GM21423 (cell line): Measurements from ENCODE around the gene NHEJ1.
A peak's percentile ranks its signal among the peaks of the same experiment; 100 is the strongest.

ENCODE experiments used
- ATAC-seq: cut with Tn5 transposase; IDR thresholded peaks from one replicate; pipeline ENCODE4 v1.9.1; 2021; ENCODE audit warnings: mild to moderate bottlenecking, moderate library complexity; ENCODE audit not compliant: unreplicated experiment

The NHEJ1 gene

DNA sequence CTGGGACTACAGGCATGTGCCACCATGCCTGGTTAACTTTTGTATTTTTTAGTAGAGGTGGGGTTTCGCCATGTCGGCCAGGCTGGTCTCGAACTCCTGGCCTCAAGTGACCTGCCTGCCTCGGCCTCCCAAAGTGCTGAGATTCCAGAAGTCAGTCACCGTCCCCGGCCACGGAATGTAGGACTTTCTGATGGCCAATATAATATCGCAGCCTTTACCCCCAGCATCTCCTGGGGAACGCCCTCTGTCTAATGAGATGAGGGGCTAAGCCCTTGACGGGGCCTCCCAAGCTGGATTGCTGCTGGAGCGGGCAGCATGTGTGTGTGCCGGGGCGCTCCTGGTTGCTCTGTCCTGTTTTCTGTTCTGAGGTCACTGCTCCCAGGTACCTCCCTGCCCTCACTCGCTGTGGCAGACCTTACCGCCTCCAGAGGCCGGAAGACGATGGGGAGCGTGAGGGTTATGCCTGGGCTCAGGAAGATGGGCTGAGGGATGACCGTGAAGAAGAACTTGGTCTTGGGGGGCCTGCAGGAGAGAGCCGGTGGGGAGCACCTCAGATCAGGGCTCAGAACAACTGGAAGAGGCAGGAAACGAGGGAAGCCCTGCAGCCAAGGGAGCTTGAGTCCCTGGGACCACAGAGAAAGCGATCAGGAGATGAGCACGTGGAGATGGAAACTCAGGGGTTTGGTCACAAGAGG is 128.4 kb downstream of the NHEJ1 start:
- ATAC-seq = no peak

DNA sequence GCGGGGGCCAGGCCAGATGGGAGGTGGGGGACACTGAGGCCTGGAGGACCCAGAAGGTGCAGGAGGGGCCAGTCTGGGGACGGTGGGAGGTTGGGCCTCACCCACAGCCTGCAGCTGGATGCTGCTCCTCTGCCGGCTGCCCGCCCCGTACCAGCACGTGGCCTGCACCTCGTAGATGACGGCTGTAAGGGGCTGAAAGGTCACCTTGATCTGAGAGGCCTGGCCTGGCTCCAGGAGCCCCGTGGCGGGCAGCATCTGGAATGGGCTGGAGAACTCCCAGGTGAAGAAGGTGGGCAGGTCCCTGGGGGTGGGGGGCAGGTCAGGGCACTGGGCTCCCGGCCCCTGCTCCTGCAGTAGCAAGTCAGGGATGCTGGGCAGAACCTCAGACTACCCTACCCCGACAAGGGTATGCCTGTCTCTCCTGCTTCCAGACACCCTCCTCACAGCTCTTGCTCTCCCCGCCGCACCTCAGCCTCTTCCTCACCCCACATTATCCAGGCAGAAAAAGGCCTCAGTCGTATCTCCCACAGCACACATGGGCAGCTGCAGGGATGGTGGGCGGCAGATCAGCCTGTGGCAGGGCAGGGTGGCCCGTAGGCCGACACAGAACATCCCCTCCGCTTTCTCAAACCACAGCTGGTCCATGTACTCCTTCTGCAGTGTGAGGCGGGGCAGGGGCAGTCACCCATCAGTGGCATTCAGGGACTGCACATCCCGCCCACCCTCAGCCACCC is 129.4 kb downstream of the NHEJ1 start:
- no peak for ATAC-seq

DNA sequence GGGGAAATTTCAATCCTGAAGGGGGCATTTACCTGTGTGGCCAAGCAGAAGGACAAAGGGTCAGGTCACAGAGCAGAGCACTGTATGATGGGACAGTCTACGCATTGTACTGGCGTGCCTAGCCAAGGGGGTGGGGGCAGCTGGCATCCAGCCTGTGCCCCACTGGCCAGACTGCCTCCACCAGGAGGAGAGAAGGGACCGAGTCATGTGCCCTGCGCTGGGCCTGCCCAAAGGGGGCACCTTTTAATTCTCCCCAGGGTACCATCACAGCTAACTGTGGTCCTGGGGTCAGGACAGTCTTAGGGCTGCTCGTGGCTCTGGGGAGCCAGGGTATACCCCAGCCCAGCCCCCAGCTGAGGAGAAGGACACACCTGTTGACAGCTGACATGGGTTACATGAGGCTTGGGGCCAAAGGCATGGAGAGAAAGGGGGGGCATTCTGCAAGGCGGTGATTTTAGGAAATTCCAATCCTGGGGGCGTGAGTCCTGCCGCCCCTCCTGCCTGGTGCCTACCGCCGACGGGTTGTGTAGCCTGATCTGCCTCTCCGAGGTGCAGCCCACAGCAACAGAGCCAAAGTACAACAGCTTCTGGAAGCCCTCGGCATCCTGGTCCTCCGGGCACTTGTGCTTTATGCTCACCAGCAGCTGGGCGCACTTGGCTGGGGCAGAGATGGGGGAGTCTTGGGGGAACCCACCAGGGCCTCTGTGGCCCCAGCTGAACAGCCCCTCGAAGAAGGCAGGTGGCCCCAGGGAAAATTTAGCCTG is 130.3 kb downstream of the NHEJ1 start:
- no peak for ATAC-seq

DNA sequence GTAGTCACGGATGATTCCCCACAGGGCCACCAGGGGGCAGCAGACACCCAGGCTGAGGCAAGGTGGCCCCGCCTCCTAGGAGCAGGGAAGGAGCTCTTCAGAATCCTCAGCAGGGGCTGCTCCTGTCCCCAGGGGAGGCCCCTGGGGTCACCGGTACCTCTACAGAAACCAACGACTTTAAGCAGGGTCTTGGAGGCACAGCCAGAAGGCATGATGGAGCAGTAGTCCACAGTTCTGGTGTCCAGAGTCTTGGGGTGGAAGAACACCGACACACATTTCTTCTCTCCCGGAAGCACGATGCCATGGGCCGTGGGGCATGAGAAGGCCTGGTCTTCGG is 130.8 kb downstream of the NHEJ1 start:
- peak; percentile 69 for ATAC-seq

DNA sequence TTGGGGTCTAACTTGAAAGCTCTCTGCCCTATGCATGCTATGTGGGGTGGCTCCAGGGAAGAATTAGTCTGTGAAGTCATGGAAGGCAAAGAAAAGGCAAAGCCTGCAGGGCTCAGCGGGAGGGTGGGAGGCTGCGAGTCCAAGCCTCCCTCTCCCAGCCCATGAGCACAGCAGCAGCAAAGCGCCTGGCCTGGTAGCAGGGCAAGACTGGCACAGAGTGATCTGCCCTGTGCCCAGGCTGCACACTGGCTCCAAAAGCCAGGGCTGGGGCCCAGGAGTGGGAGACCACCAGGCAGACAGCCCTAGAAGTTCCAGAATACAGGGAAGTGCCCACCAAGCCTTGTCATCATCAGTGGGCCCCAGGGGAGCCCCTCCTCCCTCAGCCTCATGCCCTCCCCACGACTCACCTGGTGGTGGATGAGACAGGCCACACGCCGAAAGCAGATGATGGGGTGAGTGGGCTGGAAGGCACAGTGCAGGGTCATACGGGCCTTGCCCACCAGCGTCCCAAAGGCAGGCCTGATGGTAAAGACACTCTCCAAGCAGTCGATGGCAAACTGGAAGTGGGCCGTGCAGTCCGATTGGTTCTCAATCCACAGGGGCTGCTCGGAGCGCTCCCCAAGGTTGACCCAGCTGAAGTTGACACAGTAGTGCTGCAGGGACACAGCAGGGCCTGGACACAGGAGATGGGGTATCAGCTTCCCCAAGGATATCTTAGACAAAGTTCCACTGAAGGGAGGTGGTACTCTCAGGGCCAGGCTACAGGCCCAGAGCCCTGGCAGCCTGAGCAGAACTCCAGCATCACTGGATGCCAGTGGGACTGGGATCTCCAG is 131.4 kb downstream of the NHEJ1 start:
- ATAC-seq = no peak

DNA sequence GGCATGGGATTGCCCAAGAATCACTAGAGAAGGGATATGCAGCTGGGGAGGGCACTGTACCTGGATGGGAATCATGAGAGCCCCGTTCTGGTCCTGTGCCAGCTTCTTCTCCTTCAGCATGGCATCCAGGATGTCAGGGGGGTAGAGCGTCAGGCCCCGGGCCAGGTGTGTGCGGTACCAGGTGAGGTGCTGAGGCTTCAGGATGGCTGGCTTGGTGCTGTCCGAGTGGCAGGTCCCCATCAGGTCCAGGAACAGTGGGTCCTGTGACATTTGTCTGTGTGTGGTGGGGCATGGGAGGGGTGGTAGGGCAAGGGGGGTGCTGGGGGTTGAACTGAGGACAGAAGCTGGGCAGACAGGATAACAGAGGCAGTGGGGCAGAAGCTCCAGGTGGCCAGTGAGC is 132.5 kb downstream of the NHEJ1 start:
- no peak for ATAC-seq

DNA sequence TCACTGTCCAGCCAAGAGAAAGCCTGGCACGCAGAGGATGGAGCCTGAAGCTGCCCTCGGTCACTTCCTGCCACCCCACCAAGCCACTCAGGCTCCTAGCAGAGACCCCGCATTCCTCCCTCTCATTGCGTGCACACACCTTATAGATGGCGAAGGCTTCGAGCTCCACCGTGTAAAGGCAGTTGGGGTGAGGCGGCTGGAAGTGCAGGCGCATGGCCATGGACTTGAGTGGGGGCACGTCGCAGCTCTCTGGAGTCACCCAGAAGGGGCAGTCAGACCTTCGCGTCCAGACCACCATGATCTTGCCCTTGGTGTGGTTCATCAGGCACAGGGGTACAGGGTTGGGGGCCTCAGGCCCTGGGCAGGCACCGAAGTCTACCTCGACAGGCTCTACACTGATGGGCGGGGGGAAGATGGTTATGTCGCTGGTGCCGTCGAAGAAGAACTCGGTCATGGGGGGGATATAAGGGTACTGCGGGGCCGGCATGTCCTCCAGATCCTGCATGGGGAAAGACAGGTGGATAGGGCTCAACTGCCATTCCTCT is 133.0 kb downstream of the NHEJ1 start:
- ATAC-seq = no peak

DNA sequence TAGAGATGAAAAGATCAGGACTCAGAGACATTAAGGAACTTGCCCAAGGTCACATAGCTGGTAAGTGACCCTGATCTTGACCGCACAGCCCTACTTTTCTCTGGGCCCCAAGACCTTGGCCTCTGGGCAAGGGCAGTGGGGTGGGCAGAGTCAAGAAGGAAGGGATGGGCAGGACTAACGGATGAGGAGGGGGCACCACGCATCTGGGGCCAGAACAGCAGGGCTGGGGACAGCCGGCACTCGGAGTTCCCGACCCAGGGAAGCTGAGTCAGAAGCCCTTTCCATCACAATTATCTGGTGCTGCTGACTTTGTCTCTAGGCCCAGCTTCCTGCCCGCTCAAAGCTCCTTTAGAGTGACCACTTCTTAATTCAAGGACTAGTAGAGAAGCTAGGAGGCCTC is 133.7 kb downstream of the NHEJ1 start:
- ATAC-seq = no peak

DNA sequence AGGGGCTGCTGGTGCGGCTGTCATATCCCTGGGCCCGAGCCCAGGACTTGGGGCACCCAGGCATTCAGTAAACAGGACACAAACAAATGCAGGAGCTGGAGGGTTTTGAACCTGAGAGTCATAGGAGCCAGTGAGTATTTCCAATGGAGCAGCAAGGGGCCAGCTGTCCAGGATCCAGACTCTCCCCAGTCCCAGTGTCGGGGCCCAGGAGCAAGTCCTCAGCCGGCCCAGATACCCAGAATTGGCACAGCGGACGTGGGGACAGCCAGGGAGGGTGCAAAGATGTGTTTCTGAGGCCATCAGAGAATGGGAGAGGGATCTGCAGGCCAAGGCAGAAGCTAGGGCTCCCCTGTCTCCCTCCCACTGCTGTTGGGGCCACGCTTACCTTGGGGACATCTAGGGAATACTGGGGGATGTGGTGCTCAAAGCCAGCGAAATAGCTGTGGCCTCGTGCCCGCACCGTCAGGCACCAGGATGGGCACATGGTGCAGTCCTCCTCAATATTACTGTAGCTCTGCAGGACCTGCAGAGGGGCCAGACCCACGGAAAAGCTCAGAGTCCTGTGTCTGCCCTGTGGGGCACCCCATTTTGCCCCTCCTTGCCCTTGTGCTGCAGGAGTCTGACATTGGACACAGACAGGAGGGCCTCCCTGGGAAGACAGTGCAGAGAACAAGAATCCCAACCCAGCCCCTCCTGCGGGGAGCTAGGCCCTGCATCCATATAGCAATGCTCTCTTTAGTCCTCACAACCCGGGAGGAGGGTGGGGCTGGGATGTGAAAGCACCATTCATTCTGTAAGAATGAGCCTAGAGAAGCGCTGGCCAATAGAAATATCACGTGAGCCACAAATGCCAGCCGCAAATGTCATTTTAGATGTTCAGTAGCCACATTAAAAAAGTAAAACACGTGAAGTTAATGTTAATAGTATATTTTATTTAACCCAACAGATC is 134.7 kb downstream of the NHEJ1 start:
- ATAC-seq = no peak
